ENCODE measurements around the gene BAG5.

- TF ChIP-seq CTCF (conservative IDR thresholded peaks at IDR 0.05) (no peak), EZH2 (IDR thresholded peaks at IDR 0.05; ENCODE audit: low read depth) (no peak)
Observed at GRCh38 chr14:103536693-103537092, 25.8 kb downstream of the BAG5 start.
